HepG2 (cell line): ENCODE results near the gene OGA. TPM values are rescaled to one million over a fixed set of nuclear protein-coding genes. Genes with fewer than 3 reads are reported as not detected.

ENCODE experiments used
- ETV6 ChIP-seq: sonication (generic); formaldehyde crosslinking; conservative IDR thresholded peaks from 2 replicates; pipeline ENCODE4 v1.4.0; 2020; ENCODE audit warnings: missing genetic modification reagents
- MBD4 ChIP-seq: IDR thresholded peaks from 2 replicates; pipeline ENCODE4 v1.6.1; 2012; ENCODE audit warnings: low read length, inconsistent platforms, borderline replicate concordance
- NAIF1 ChIP-seq: sonication (generic); formaldehyde crosslinking; IDR thresholded peaks from 2 replicates; pipeline ENCODE4 v1.5.0; 2020; ENCODE audit warnings: mild to moderate bottlenecking, missing genetic modification reagents, borderline replicate concordance
- NFRKB ChIP-seq: fragments of 450-650 bp; IDR thresholded peaks from 2 replicates; pipeline ENCODE4 v1.6.1; 2017
- RXRA ChIP-seq: sonication (generic); formaldehyde crosslinking; IDR thresholded peaks from 2 replicates; pipeline ENCODE4 v1.5.1; 2020; ENCODE audit warnings: missing genetic modification reagents
- XRCC5 ChIP-seq: fragments of 200-400 bp; formaldehyde crosslinking; optimal IDR thresholded peaks from 2 replicates; pipeline ENCODE3; 2017; ENCODE audit warnings: mild to moderate bottlenecking, low read length
- ZNF136 ChIP-seq: sonication (generic); formaldehyde crosslinking; IDR thresholded peaks from 2 replicates; pipeline ENCODE4 v1.8.1; 2022; ENCODE audit warnings: low read depth, mild to moderate bottlenecking, moderate library complexity, missing genetic modification reagents
- ZNF383 ChIP-seq: sonication (generic); formaldehyde crosslinking; IDR thresholded peaks from 2 replicates; pipeline ENCODE4 v1.4.0; 2020; ENCODE audit warnings: missing genetic modification reagents, mild to moderate bottlenecking, borderline replicate concordance
- ZNF556 ChIP-seq: sonication (generic); formaldehyde crosslinking; IDR thresholded peaks from 2 replicates; pipeline ENCODE4 v1.4.0; 2020; ENCODE audit warnings: mild to moderate bottlenecking, missing genetic modification reagents, borderline replicate concordance
- ZNF737 ChIP-seq: sonication (generic); formaldehyde crosslinking; IDR thresholded peaks from 2 replicates; pipeline ENCODE4 v1.5.0; 2020; ENCODE audit warnings: missing genetic modification reagents, mild to moderate bottlenecking, borderline replicate concordance
- ZNF850 ChIP-seq: sonication (generic); formaldehyde crosslinking; conservative IDR thresholded peaks from 2 replicates; pipeline ENCODE4 v1.9.0; 2021; ENCODE audit warnings: mild to moderate bottlenecking, missing genetic modification reagents
- polyA plus RNA-seq, 8 experiments: library from polyadenylated mRNA; depleted of rRNA in 3 of 8; stranded (reverse) in 7 of 8; unstranded in 1 of 8; fragments of >200 nt; fragmentation: Illumina TruSeq in 4 of 8; extraction: Trizol in 4 of 8; gene quantifications; 2 replicates each; pipeline versions ENCODE4 v1.2.1 to v1.2.3, GENCODE V29; 2011 to 2016; ENCODE audit warnings: low read depth in 4 of 8, missing spikeins in 1 of 8, mixed read lengths in 1 of 8; ENCODE audit not compliant: insufficient read depth in 1 of 8
- total RNA-seq, 5 experiments: library from RNA; depleted of rRNA; stranded (reverse); fragments of >200 nt; fragmentation: Illumina TruSeq; extraction: Trizol; gene quantifications; 2 replicates each; pipeline ENCODE4 v1.2.3, GENCODE V29; 2016; ENCODE audit warnings: low read depth in 1 of 5
- TF ChIP-seq, protein P1 (sequence below): sonication (generic); formaldehyde crosslinking; IDR thresholded peaks from 2 replicates; pipeline ENCODE4 v1.4.0; 2020; ENCODE audit warnings: mild to moderate bottlenecking, low read depth, missing genetic modification reagents
- TF ChIP-seq, protein P2 (sequence below): sonication (generic); formaldehyde crosslinking; IDR thresholded peaks from 2 replicates; pipeline ENCODE4 v1.4.0; 2020; ENCODE audit warnings: missing genetic modification reagents, mild to moderate bottlenecking, borderline replicate concordance
- TF ChIP-seq, protein P3 (sequence below), 2 experiments: IDR thresholded peaks; 2 replicates each; pipeline ENCODE4 v1.6.1; 2011 to 2012; ENCODE audit warnings: low read length in 2 of 2, borderline replicate concordance in 1 of 2, low read depth in 1 of 2, mild to moderate bottlenecking in 1 of 2, moderate library complexity in 1 of 2
- TF ChIP-seq, protein P4 (sequence below), 2 experiments: fragments of 450-650 bp in 1 of 2; sonication (generic) in 1 of 2; formaldehyde crosslinking; IDR thresholded peaks; 2 replicates each; pipeline versions ENCODE4 v1.5.0 to v1.8.0; 2020 to 2022; ENCODE audit warnings: mild to moderate bottlenecking in 1 of 2, missing genetic modification reagents in 1 of 2
- TF ChIP-seq, protein P5 (sequence below): sonication (generic); formaldehyde crosslinking; conservative IDR thresholded peaks from 2 replicates; pipeline ENCODE4 v1.4.0; 2020; ENCODE audit warnings: missing genetic modification reagents

Gene OGA
- total and polyA plus RNA-seq, 2 of the 13 experiments (the other 11 are each of a cell fraction or from before 2014, with no cell fraction given) = 33.2 to 39.8 TPM

DNA sequence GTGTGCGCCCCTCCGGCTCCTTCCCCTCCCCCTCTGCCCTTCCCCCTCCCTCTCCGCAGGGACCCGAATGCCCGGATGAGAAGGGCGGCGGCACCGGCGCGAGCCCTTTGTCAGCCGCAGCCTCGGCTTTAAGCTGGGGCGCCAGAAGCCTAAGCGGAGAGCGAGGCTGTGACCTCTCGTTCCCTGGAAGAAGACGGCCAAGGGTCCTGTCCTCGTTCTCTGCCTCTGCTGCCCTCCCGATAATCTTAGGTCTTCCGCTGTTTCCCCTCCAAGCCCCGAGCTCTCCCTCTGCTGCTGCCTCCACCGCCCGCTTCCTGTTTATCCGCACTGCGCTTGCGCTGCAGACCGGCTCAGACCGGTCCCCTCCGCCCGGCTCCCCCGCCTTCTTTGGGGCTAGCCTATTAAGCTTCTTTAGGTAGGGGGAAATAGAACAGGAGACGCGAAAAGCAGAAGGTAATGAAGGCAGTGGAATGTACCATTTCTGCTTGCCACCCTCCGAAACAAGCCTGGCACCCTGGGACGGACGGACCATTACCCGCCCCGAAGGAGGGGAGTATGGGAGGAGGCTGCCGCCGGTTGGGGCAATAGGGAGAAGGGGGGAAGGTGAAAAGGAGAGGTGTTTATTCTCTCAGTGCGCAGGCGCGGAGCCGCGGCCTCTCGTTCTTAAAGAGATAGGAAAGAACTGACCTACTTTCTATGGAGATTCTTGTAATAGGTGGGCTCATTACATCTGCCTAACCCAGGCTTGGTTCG is at the start of gene OGA (continued):
- TF ChIP-seq, protein P1, sequence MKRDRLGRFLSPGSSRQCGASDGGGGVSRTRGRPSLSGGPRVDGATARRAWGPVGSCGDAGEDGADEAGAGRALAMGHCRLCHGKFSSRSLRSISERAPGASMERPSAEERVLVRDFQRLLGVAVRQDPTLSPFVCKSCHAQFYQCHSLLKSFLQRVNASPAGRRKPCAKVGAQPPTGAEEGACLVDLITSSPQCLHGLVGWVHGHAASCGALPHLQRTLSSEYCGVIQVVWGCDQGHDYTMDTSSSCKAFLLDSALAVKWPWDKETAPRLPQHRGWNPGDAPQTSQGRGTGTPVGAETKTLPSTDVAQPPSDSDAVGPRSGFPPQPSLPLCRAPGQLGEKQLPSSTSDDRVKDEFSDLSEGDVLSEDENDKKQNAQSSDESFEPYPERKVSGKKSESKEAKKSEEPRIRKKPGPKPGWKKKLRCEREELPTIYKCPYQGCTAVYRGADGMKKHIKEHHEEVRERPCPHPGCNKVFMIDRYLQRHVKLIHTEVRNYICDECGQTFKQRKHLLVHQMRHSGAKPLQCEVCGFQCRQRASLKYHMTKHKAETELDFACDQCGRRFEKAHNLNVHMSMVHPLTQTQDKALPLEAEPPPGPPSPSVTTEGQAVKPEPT (CRISPR knock-in tag) = no peak
- TF ChIP-seq RXRA = peak; percentile 25
- TF ChIP-seq ETV6 (CRISPR knock-in tag) = no peak
- TF ChIP-seq NAIF1 (CRISPR knock-in tag) = no peak
- TF ChIP-seq ZNF383 (CRISPR knock-in tag) = no peak
- peak; percentile 72 for TF ChIP-seq XRCC5
- TF ChIP-seq, protein P2, sequence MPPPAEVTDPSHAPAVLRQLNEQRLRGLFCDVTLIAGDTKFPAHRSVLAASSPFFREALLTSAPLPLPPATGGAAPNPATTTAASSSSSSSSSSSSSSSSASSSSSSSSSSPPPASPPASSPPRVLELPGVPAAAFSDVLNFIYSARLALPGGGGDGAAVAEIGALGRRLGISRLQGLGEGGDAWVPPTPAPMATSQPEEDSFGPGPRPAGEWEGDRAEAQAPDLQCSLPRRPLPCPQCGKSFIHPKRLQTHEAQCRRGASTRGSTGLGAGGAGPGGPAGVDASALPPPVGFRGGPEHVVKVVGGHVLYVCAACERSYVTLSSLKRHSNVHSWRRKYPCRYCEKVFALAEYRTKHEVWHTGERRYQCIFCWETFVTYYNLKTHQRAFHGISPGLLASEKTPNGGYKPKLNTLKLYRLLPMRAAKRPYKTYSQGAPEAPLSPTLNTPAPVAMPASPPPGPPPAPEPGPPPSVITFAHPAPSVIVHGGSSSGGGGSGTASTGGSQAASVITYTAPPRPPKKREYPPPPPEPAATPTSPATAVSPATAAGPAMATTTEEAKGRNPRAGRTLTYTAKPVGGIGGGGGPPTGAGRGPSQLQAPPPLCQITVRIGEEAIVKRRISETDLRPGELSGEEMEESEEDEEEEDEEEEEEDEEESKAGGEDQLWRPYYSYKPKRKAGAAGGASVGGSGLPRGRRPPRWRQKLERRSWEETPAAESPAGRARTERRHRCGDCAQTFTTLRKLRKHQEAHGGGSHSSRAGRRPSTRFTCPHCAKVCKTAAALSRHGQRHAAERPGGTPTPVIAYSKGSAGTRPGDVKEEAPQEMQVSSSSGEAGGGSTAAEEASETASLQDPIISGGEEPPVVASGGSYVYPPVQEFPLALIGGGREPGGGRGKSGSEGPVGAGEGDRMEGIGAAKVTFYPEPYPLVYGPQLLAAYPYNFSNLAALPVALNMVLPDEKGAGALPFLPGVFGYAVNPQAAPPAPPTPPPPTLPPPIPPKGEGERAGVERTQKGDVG (CRISPR knock-in tag) = no peak
- 0 out of 2 replicates have a peak, but pooled peaks have one; percentile 46 for TF ChIP-seq ZNF136 (CRISPR knock-in tag)
- TF ChIP-seq ZNF737 (CRISPR knock-in tag) = no peak
- TF ChIP-seq ZNF556 (CRISPR knock-in tag) = 0 out of 2 replicates have a peak, but pooled peaks have one; percentile 23
- TF ChIP-seq, protein P3, sequence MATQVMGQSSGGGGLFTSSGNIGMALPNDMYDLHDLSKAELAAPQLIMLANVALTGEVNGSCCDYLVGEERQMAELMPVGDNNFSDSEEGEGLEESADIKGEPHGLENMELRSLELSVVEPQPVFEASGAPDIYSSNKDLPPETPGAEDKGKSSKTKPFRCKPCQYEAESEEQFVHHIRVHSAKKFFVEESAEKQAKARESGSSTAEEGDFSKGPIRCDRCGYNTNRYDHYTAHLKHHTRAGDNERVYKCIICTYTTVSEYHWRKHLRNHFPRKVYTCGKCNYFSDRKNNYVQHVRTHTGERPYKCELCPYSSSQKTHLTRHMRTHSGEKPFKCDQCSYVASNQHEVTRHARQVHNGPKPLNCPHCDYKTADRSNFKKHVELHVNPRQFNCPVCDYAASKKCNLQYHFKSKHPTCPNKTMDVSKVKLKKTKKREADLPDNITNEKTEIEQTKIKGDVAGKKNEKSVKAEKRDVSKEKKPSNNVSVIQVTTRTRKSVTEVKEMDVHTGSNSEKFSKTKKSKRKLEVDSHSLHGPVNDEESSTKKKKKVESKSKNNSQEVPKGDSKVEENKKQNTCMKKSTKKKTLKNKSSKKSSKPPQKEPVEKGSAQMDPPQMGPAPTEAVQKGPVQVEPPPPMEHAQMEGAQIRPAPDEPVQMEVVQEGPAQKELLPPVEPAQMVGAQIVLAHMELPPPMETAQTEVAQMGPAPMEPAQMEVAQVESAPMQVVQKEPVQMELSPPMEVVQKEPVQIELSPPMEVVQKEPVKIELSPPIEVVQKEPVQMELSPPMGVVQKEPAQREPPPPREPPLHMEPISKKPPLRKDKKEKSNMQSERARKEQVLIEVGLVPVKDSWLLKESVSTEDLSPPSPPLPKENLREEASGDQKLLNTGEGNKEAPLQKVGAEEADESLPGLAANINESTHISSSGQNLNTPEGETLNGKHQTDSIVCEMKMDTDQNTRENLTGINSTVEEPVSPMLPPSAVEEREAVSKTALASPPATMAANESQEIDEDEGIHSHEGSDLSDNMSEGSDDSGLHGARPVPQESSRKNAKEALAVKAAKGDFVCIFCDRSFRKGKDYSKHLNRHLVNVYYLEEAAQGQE (IDR thresholded peaks at IDR 0.05; ENCODE audit: borderline replicate concordance in 1 of 2, low read depth in 1 of 2, low read length in 2 of 2) = peak in 1 of 2 experiments; percentile 65; a peak in 2 of 4 replicates
- TF ChIP-seq, protein P4, sequence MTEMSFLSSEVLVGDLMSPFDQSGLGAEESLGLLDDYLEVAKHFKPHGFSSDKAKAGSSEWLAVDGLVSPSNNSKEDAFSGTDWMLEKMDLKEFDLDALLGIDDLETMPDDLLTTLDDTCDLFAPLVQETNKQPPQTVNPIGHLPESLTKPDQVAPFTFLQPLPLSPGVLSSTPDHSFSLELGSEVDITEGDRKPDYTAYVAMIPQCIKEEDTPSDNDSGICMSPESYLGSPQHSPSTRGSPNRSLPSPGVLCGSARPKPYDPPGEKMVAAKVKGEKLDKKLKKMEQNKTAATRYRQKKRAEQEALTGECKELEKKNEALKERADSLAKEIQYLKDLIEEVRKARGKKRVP (CRISPR knock-in tag; IDR thresholded peaks at IDR 0.05) = no peak
- TF ChIP-seq, protein P5, sequence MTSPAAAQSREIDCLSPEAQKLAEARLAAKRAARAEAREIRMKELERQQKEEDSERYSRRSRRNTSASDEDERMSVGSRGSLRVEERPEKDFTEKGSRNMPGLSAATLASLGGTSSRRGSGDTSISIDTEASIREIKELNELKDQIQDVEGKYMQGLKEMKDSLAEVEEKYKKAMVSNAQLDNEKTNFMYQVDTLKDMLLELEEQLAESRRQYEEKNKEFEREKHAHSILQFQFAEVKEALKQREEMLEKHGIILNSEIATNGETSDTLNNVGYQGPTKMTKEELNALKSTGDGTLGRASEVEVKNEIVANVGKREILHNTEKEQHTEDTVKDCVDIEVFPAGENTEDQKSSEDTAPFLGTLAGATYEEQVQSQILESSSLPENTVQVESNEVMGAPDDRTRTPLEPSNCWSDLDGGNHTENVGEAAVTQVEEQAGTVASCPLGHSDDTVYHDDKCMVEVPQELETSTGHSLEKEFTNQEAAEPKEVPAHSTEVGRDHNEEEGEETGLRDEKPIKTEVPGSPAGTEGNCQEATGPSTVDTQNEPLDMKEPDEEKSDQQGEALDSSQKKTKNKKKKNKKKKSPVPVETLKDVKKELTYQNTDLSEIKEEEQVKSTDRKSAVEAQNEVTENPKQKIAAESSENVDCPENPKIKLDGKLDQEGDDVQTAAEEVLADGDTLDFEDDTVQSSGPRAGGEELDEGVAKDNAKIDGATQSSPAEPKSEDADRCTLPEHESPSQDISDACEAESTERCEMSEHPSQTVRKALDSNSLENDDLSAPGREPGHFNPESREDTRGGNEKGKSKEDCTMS (CRISPR knock-in tag) = no peak
- no peak for TF ChIP-seq MBD4
- no peak for TF ChIP-seq NFRKB
- no peak for TF ChIP-seq ZNF850
